ENCODE results near the gene DOK4. TPM values are rescaled to one million over a fixed set of nuclear protein-coding genes. Genes with fewer than 3 reads are reported as not detected.

DOK4 gene
- polyA plus RNA-seq, 1 experiment: 40.0 TPM

GRCh38 chr16:57435838-57436237, 50.5 kb downstream of the DOK4 start:
- no peak for DNase-seq (ENCODE audit: low read depth)
- CTCF ChIA-PET: interaction anchor here (0.8 to 1.3 kb wide), 3 partner anchors 12 to 84 kb away, joined by 3 read pairs; no protein-coding TSS in a partner anchor
- Histone ChIP-seq H3K36me3 (ENCODE audit: control insufficient read depth, insufficient read depth, low read length) (peaks cover 17% of the 10 kb centered on the region), H3K27me3 (ENCODE audit: control insufficient read depth, insufficient read depth, low read length) (no peaks in the 10 kb centered on the region), H3K4me3 (ENCODE audit: low read depth, low read length) (no peak overlapping the region)
- no peak for TF ChIP-seq CTCF (IDR thresholded peaks at IDR 0.05; ENCODE audit: insufficient read depth, low read depth, low read length)
- POLR2A ChIA-PET: no interaction called here

GRCh38 chr16:57434003-57434402, 52.3 kb downstream of the DOK4 start:
- ChIA-PET POLR2A (no interaction called here), CTCF (interaction anchor here (1.5 to 6.0 kb wide), 4 partner anchors 11 to 85 kb away, joined by 4 to 45 read pairs (median 14); partner anchors contain the start of gene POLR2C)
- DNase-seq (ENCODE audit: low read depth): no peak
- no peak for TF ChIP-seq CTCF (IDR thresholded peaks at IDR 0.05; ENCODE audit: insufficient read depth, low read depth, low read length)
- Histone ChIP-seq H3K36me3 (ENCODE audit: control insufficient read depth, insufficient read depth, low read length) (peaks cover 20% of the 10 kb centered on the region), H3K27me3 (ENCODE audit: control insufficient read depth, insufficient read depth, low read length) (no peaks in the 10 kb centered on the region), H3K4me3 (ENCODE audit: low read depth, low read length) (no peak overlapping the region)

- Histone ChIP-seq H3K4me3 (ENCODE audit: low read depth, low read length) (no peak overlapping the region), H3K27me3 (ENCODE audit: control insufficient read depth, insufficient read depth, low read length) (no peaks in the 10 kb centered on the region), H3K36me3 (ENCODE audit: control insufficient read depth, insufficient read depth, low read length) (peaks cover 24% of the 10 kb centered on the region)
- ChIA-PET POLR2A (no interaction called here), CTCF (interaction anchor here (0.7 to 6.0 kb wide), 5 partner anchors 10 to 86 kb away, joined by 3 to 45 read pairs (median 5); partner anchors contain the start of gene POLR2C)
- TF ChIP-seq CTCF (IDR thresholded peaks at IDR 0.05; ENCODE audit: insufficient read depth, low read depth, low read length): no peak
- DNase-seq (ENCODE audit: low read depth): no peak
Observed at GRCh38 chr16:57432989-57433388, 53.3 kb downstream of the DOK4 start.

GRCh38 chr16:57432505-57432904, 53.8 kb downstream of the DOK4 start:
- POLR2A ChIA-PET: no interaction called here
- DNase-seq (ENCODE audit: low read depth): no peak
- CTCF ChIA-PET: interaction anchor here (1.0 to 6.0 kb wide), 3 partner anchors 9 to 15 kb away, joined by 3 to 45 read pairs (median 22); no protein-coding TSS in a partner anchor
- Histone ChIP-seq H3K4me3 (ENCODE audit: low read depth, low read length) (no peak overlapping the region), H3K27me3 (ENCODE audit: control insufficient read depth, insufficient read depth, low read length) (no peaks in the 10 kb centered on the region), H3K36me3 (ENCODE audit: control insufficient read depth, insufficient read depth, low read length) (peaks cover 24% of the 10 kb centered on the region)
- TF ChIP-seq CTCF (IDR thresholded peaks at IDR 0.05; ENCODE audit: insufficient read depth, low read depth, low read length): no peak

GRCh38 chr16:57430955-57431354, 55.3 kb downstream of the DOK4 start:
- DNase-seq (ENCODE audit: low read depth): no peak
- TF ChIP-seq CTCF (IDR thresholded peaks at IDR 0.05; ENCODE audit: insufficient read depth, low read depth, low read length): no peak
- POLR2A ChIA-PET: no interaction called here
- Histone ChIP-seq H3K27me3 (ENCODE audit: control insufficient read depth, insufficient read depth, low read length) (no peaks in the 10 kb centered on the region), H3K4me3 (ENCODE audit: low read depth, low read length) (no peak overlapping the region), H3K36me3 (ENCODE audit: control insufficient read depth, insufficient read depth, low read length) (peaks cover 25% of the 10 kb centered on the region)
- CTCF ChIA-PET: interaction anchor here (2.3 to 6.0 kb wide), 2 partner anchors 13 to 89 kb away, joined by 7 to 45 read pairs; no protein-coding TSS in a partner anchor
